DOHH2 (cell line): ENCODE data around the gene TRMT5.

Source experiments
- H3F3A ChIP-seq: fragments of 200-600 bp; sonication (generic), shearing (Covaris generic); 2 replicates; pipeline ENCODE4 v1.6.0; 2016; ENCODE audit warnings: antibody characterized with exemption, mild to moderate bottlenecking; ENCODE audit not compliant: control insufficient read depth, insufficient read depth
- H3K27ac ChIP-seq: fragments of 200-600 bp; sonication (generic); 2 replicates; pipeline ENCODE4 v1.5.1; 2014; ENCODE audit warnings: low read depth, mild to moderate bottlenecking, low read length, moderate library complexity
- H3K27me3 ChIP-seq: fragments of 200-600 bp; sonication (generic); 2 replicates; pipeline ENCODE4 v1.6.1; 2014; ENCODE audit warnings: mild to moderate bottlenecking, low read length, mixed read lengths; ENCODE audit not compliant: control insufficient read depth
- H3K36me3 ChIP-seq: fragments of 200-600 bp; sonication (generic); 2 replicates; pipeline ENCODE4 v1.6.1; 2014; ENCODE audit warnings: mild to moderate bottlenecking, low read length, moderate library complexity, mixed read lengths; ENCODE audit not compliant: control insufficient read depth
- H3K4me1 ChIP-seq: fragments of 200-600 bp; sonication (generic); 2 replicates; pipeline ENCODE4 v1.6.1; 2014; ENCODE audit warnings: mild to moderate bottlenecking, low read length, mixed read lengths; ENCODE audit not compliant: control insufficient read depth
- H3K4me2 ChIP-seq: fragments of 200-600 bp; sonication (generic); 2 replicates; pipeline ENCODE4 v1.6.0; 2014; ENCODE audit warnings: mild to moderate bottlenecking, low read length, moderate library complexity
- H3K4me3 ChIP-seq: fragments of 200-600 bp; sonication (generic); 2 replicates; pipeline ENCODE4 v1.5.1; 2014; ENCODE audit warnings: mild to moderate bottlenecking, low read length, mixed read lengths
- H3K79me2 ChIP-seq: fragments of 200-600 bp; sonication (generic); 2 replicates; pipeline ENCODE4 v1.6.1; 2014; ENCODE audit warnings: mild to moderate bottlenecking, low read length, mixed read lengths; ENCODE audit not compliant: control insufficient read depth
- H3K9me2 ChIP-seq: fragments of 200-600 bp; sonication (generic); replicated peaks from 2 replicates; pipeline ENCODE4 v1.6.1; 2014; ENCODE audit warnings: mild to moderate bottlenecking, low read length, mixed read lengths; ENCODE audit not compliant: control insufficient read depth
- H3K9me3 ChIP-seq: fragments of 200-600 bp; sonication (generic); 2 replicates; pipeline ENCODE4 v1.6.1; 2014; ENCODE audit warnings: antibody characterized with exemption, low read length, mixed read lengths; ENCODE audit not compliant: control insufficient read depth, insufficient read depth
- H4K20me1 ChIP-seq: fragments of 200-600 bp; sonication (generic); 2 replicates; pipeline ENCODE4 v1.6.0; 2014; ENCODE audit warnings: low read depth, mild to moderate bottlenecking, antibody characterized with exemption, low read length, moderate library complexity; ENCODE audit not compliant: control insufficient read depth, insufficient read depth
- EZH2phosphoT487 ChIP-seq: fragments of 200-600 bp; sonication (generic); IDR thresholded peaks from 2 replicates; pipeline ENCODE4 v1.6.1; 2017; ENCODE audit warnings: borderline replicate concordance, mild to moderate bottlenecking, antibody characterized with exemption, low read length, moderate library complexity, mixed read lengths
- TF ChIP-seq, protein P1 (sequence below): fragments of 200-600 bp; sonication (generic); IDR thresholded peaks from one replicate; pipeline ENCODE4 v1.5.1; 2014; ENCODE audit warnings: antibody characterized with exemption, mild to moderate bottlenecking, low read depth, low read length; ENCODE audit not compliant: poor library complexity, severe bottlenecking

Gene TRMT5

GRCh38 chr14:61019537-61019936, 38.7 kb upstream of the TRMT5 start:
- H3K4me1 ChIP-seq = no peaks in the 10 kb centered on the region
- H3K4me2 ChIP-seq = no peak overlapping the region
- no peaks in the 10 kb centered on the region for H4K20me1 ChIP-seq
- no peak overlapping the region for H3K27ac ChIP-seq
- TF ChIP-seq, protein P1, sequence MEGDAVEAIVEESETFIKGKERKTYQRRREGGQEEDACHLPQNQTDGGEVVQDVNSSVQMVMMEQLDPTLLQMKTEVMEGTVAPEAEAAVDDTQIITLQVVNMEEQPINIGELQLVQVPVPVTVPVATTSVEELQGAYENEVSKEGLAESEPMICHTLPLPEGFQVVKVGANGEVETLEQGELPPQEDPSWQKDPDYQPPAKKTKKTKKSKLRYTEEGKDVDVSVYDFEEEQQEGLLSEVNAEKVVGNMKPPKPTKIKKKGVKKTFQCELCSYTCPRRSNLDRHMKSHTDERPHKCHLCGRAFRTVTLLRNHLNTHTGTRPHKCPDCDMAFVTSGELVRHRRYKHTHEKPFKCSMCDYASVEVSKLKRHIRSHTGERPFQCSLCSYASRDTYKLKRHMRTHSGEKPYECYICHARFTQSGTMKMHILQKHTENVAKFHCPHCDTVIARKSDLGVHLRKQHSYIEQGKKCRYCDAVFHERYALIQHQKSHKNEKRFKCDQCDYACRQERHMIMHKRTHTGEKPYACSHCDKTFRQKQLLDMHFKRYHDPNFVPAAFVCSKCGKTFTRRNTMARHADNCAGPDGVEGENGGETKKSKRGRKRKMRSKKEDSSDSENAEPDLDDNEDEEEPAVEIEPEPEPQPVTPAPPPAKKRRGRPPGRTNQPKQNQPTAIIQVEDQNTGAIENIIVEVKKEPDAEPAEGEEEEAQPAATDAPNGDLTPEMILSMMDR = no peak
- TF ChIP-seq EZH2phosphoT487 = no peak
- no peaks in the 10 kb centered on the region for H3F3A ChIP-seq
- H3K79me2 ChIP-seq = no peaks in the 10 kb centered on the region
- H3K9me2 ChIP-seq = no peaks in the 10 kb centered on the region
- no peaks in the 10 kb centered on the region for H3K9me3 ChIP-seq
- no peaks in the 10 kb centered on the region for H3K27me3 ChIP-seq
- no peak overlapping the region for H3K4me3 ChIP-seq
- H3K36me3 ChIP-seq = no peaks in the 10 kb centered on the region

- Histone ChIP-seq H3K9me3 (no peaks in the 10 kb centered on the region), H3F3A (no peaks in the 10 kb centered on the region), H3K27me3 (no peaks in the 10 kb centered on the region), H3K36me3 (no peaks in the 10 kb centered on the region), H3K4me3 (no peak overlapping the region), H3K4me2 (no peak overlapping the region), H3K9me2 (no peaks in the 10 kb centered on the region), H4K20me1 (no peaks in the 10 kb centered on the region), H3K79me2 (no peaks in the 10 kb centered on the region), H3K27ac (no peak overlapping the region), H3K4me1 (no peaks in the 10 kb centered on the region)
- TF ChIP-seq, protein P1 = no peak
- TF ChIP-seq EZH2phosphoT487 = no peak
Measured at GRCh38 chr14:61003571-61003970, 22.7 kb upstream of the TRMT5 start.

DNA sequence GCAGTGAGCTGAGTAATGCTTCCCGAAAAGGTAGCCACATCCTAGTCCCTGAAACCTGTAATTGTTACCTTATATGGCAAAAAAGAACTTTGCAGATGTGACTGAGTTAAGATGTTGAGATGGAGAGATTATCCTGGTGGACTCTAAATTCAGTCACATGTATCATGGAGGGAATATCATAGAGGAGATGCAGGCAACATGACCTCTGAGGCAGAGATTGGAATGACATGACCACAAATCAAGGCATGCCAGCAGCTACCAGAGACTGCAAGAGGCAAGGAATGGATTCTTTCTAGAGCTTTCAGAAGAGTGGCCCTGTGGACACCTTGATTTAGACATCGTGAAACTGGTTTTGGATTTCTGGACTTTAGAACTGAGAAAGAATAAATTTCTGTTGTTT, 18.7 kb upstream of the TRMT5 start:
- Histone ChIP-seq H3K36me3 (no peaks in the 10 kb centered on the region), H3K9me2 (no peaks in the 10 kb centered on the region), H3K4me1 (peaks cover 7% of the 10 kb centered on the region), H3F3A (no peaks in the 10 kb centered on the region), H3K27me3 (no peaks in the 10 kb centered on the region), H3K27ac (no peak overlapping the region), H3K4me3 (no peak overlapping the region), H3K4me2 (no peak overlapping the region), H3K9me3 (no peaks in the 10 kb centered on the region), H3K79me2 (no peaks in the 10 kb centered on the region), H4K20me1 (no peaks in the 10 kb centered on the region)
- no peak for TF ChIP-seq EZH2phosphoT487
- TF ChIP-seq, protein P1 = no peak

DNA sequence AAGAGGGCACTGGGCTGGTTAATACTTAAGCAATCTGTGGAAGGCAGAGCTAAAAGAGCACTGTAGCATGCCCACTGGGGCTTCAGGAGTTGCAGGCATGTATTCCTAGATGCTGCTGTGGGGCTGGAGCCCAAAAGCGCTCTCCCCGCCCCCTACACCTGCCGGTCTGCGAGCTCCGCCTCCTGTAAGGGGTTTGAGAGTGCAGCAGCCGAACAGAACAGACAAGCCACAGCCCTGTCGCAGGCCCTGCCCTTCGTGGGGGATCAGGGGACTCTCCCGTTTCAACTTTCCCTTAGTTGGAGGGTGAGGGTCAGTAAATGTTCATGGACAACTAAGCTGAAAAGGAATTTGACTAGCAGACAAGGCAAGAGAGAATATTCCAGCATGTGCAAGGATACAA, 17.7 kb upstream of the TRMT5 start:
- no peaks in the 10 kb centered on the region for H3K79me2 ChIP-seq
- H3K4me2 ChIP-seq = no peak overlapping the region
- H4K20me1 ChIP-seq = no peaks in the 10 kb centered on the region
- TF ChIP-seq, protein P1 = no peak
- no peak for TF ChIP-seq EZH2phosphoT487
- H3F3A ChIP-seq = no peaks in the 10 kb centered on the region
- H3K4me3 ChIP-seq = no peak overlapping the region
- peaks cover 7% of the 10 kb centered on the region for H3K4me1 ChIP-seq
- no peaks in the 10 kb centered on the region for H3K9me3 ChIP-seq
- H3K9me2 ChIP-seq = no peaks in the 10 kb centered on the region
- H3K27me3 ChIP-seq = no peaks in the 10 kb centered on the region
- no peak overlapping the region for H3K27ac ChIP-seq
- peaks cover 4% of the 10 kb centered on the region; the same call in 1 of the 2 replicates for H3K36me3 ChIP-seq
